HAP-1 (cell line): ENCODE results near the gene PDZD2.
"Not testable (repeated sequence)": the region's sequence is repeated elsewhere in the genome, so short reads cannot be mapped to it uniquely, and the experiment has no call there.

Experiments
- DNase-seq, 2 experiments: peaks; one replicate each; pipeline ENCODE4 v3.0.0-alpha.2; 2016 to 2020; ENCODE audit warnings: low spot score in 2 of 2
- H3K27me3 ChIP-seq: fragments of 250-450 bp; sonication (Bioruptor Pico); 2 replicates; pipeline ENCODE4 v1.5.1; 2020; ENCODE audit warnings: low read depth, mild to moderate bottlenecking, moderate library complexity
- H3K36me3 ChIP-seq: fragments of 250-450 bp; sonication (Bioruptor Pico); replicated peaks from 2 replicates; pipeline ENCODE4 v1.5.1; 2020; ENCODE audit warnings: mild to moderate bottlenecking
- H3K4me1 ChIP-seq: fragments of 250-450 bp; sonication (Bioruptor Pico); 2 replicates; pipeline ENCODE4 v1.5.1; 2020; ENCODE audit warnings: mild to moderate bottlenecking
- H3K4me3 ChIP-seq: fragments of 250-450 bp; sonication (Bioruptor Pico); 2 replicates; pipeline ENCODE4 v1.5.1; 2020; ENCODE audit warnings: mild to moderate bottlenecking, moderate library complexity
- H3K9me3 ChIP-seq: fragments of 250-450 bp; sonication (Bioruptor Pico); 2 replicates; pipeline ENCODE4 v1.5.1; 2020; ENCODE audit warnings: mild to moderate bottlenecking, moderate library complexity
- in situ Hi-C: fragments of 300-500 bp; cut with MboI; formaldehyde crosslinking; loops from 3 replicates; pipeline ENCODE4 v1.14.3; 2020; ENCODE audit warnings: low sequenced_read_pairs, inconsistent platforms, mixed read lengths

The PDZD2 gene

DNA sequence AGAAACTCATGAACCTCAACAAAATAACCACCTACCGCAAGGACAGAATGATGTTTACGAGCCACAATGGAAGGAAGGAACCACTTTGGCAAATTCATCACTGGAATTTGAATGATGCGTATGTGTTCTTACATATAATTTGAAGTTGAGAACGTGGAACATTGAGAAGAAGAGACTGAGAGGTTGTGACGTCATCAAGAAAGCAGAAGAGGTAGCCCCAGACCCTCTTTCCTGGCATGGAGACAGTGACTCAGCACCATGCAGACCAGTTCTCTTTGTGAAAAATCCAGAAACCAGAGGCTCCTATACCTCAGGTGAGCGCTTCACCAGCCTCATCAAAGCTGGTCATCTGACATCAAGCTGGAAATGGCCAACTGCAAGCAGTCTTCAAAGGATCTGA, 124.5 kb downstream of the PDZD2 start:
- H3K27me3 ChIP-seq: no peaks in the 10 kb centered on the region
- H3K4me3 ChIP-seq: no peak overlapping the region
- DNase-seq: no peak
- H3K36me3 ChIP-seq: no peaks in the 10 kb centered on the region
- H3K9me3 ChIP-seq: no peaks in the 10 kb centered on the region
- in situ Hi-C loops: no loop called here
- H3K4me1 ChIP-seq: no peaks in the 10 kb centered on the region

DNA sequence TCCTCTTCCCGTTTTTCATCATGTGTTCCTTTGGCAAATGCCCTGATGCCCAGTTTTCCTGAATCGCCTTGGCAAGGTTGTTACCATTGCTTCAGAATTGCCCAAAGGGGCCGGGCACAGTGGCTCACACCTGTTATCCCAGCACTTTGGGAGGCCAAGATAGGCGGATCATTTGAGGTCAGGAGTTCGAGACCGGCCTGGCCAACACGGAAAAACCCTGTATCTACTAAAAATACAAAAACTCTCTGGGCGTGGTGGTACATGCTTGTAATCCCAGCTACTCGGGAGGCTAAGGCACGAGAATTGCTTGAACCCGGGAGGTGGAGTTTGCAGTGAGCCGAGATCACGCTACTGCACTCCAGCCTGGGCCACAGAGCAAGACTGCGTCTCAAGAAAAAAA, 125.8 kb downstream of the PDZD2 start:
- H3K4me3 ChIP-seq, in situ Hi-C loops, H3K36me3 ChIP-seq, H3K27me3 ChIP-seq, DNase-seq, H3K9me3 ChIP-seq, H3K4me1 ChIP-seq: not testable (repeated sequence)

DNA sequence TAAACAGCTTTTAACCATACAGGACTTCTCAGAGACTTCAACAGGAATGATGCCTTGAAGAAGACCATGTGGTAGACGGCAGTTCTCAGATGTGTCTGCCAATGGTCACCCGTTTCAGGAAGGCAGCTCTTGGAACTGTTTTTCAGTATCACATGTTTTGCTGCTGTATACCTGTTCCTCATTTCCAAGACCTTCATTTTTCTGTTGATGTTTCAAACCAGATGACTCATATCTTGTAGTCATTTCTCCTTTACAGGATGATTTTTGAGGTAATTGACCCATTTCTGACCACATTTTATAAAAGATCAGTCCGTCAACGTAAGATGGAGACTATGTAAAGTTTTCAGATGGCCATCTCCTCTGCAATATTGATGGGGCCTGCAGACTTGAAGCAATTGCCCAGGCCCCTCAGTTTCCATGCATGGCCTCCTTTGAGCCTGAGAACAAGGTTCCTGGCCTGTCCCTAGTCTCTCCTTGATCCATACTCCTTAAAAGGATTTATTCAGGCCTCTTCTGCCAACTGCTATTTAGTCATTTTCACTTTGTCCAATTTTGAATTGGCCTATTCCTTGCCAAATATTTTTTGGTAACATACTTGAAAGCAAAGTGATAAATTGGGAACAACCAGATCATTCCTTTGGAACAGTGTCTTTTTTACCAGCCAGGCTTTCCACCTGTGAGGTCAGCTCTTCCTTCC, 128.6 kb downstream of the PDZD2 start:
- Histone ChIP-seq H3K4me1 (no peaks in the 10 kb centered on the region), H3K4me3 (no peak overlapping the region), H3K27me3 (0 out of 2 replicates have a peak, but pooled peaks cover 3% of the 10 kb centered on the region), H3K9me3 (no peaks in the 10 kb centered on the region), H3K36me3 (no peaks in the 10 kb centered on the region)
- in situ Hi-C loops: no loop called here
- no peak for DNase-seq

DNA sequence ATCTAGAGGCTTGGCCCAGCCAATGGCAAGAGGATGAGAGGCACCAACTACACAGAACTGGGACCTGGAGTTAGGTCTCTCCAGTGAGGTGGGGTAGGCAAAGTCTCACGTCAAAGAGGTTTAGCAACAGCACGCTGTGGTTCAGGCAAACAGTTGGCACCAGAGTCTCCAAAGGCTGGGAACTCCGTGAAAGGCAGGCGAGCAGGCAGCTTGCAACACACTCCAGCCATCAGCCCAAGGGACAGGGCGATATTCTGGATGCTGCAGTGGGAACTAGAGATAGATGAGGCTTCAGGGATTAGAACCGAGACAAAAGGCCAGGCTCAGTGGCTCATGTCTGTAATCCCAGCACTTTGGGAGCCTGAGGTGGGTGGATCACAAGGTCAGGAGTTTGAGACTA, 129.1 kb downstream of the PDZD2 start:
- in situ Hi-C loops: no loop called here
- DNase-seq: no peak
- H3K4me1 ChIP-seq: no peaks in the 10 kb centered on the region
- 0 out of 2 replicates have a peak, but pooled peaks cover 3% of the 10 kb centered on the region for H3K27me3 ChIP-seq
- no peaks in the 10 kb centered on the region for H3K36me3 ChIP-seq
- H3K4me3 ChIP-seq: no peak overlapping the region
- H3K9me3 ChIP-seq: no peaks in the 10 kb centered on the region

DNA sequence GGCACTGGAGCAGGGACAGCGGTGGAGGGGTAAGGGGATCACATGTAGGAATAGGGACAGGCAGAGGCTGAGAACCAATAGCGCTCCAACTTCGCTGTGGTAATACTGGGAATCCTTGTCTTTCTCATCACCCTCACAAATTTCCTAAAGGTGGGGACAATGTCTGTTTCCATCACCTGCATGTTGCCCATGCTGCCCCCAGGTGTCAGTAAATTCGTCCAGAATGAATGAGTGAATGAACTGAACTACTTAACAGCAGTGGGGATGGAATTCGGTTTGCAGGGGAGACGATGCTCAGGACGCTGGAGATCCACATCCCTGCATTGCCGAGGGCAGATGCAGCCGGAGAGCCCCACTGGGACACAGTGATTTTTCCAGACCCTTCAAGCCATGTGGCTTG, 129.9 kb downstream of the PDZD2 start:
- H3K27me3 ChIP-seq: 0 out of 2 replicates have a peak, but pooled peaks cover 3% of the 10 kb centered on the region
- DNase-seq: no peak

DNA sequence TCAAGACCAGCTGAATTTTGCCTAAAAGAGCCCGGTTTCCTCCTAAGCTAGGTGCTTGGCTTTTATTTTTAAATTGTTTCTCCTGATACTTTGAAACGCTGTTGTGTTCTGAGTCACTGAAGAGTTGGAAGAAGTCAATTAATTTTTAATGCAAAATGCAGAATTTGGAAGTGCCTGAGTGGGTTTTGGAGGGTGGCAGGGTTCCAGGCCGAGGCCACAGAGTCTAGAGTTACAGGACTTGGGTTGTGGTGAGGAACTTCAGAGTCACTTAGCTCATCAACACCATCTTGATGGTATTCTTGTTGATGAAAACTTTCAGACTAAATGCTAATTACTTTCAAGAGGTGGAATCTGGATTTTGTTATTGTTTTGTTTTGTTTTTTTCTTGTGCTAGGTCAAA, 130.6 kb downstream of the PDZD2 start:
- Histone ChIP-seq H3K4me1 (no peaks in the 10 kb centered on the region), H3K4me3 (no peak overlapping the region), H3K36me3 (no peaks in the 10 kb centered on the region), H3K9me3 (no peaks in the 10 kb centered on the region), H3K27me3 (0 out of 2 replicates have a peak, but pooled peaks cover 3% of the 10 kb centered on the region)
- in situ Hi-C loops: no loop called here
- DNase-seq: no peak

More for the DNA sequence above, 129.9 kb downstream of the PDZD2 start:
- no peaks in the 10 kb centered on the region for H3K36me3 ChIP-seq
- in situ Hi-C loops: no loop called here
- H3K9me3 ChIP-seq: no peaks in the 10 kb centered on the region
- H3K4me3 ChIP-seq: no peak overlapping the region
- no peaks in the 10 kb centered on the region for H3K4me1 ChIP-seq

DNA sequence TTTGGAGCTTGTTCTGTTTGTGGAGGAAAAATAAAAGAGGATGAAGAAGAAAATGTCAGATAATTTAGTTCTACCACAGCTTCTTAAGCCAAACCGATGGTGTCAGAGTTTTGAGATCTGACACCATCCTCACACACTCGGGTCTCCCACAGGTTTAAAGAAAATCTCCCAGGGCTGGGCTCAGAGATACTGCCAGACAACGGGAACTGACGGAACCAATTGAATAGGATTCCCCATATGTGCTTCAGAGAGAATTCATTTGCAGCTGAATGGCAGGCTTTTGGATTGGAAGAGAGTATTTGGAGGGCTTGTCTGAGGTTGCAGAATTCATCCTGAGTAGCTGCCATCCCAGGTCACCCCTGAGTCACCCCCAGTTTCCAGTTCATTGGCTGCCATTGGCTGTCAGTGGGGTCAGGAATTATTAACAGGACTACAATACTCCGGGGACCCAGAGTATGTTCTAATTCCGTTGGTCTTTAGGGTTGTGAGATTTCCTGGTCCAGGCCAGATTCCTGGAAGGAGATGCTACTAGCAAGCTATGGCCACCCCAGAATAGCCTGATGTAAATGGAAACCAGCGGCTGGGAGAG, 131.3 kb downstream of the PDZD2 start:
- no peaks in the 10 kb centered on the region for H3K4me1 ChIP-seq
- H3K4me3 ChIP-seq: no peak overlapping the region
- DNase-seq: no peak
- in situ Hi-C loops: no loop called here
- no peaks in the 10 kb centered on the region for H3K9me3 ChIP-seq
- H3K36me3 ChIP-seq: no peaks in the 10 kb centered on the region
- 0 out of 2 replicates have a peak, but pooled peaks cover 3% of the 10 kb centered on the region for H3K27me3 ChIP-seq

DNA sequence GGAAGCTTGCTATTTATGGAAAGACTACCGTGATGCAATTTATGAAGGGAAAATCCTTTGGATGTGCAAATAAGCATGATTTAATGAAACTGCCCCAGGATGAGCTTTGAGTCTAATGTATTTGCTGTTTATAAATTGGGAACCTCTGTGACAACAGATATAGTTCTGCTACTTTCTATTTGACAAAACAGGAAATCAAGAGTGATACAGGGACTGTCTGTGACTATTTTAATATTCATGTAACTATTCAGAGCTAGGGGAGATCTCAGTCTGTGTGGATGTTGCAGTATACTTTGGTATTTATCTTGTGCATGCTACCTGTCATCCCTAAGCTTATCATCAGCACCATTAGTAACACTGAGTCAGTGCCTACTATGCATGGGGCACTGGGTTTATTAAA, 132.1 kb downstream of the PDZD2 start:
- Histone ChIP-seq H3K9me3 (no peaks in the 10 kb centered on the region), H3K4me1 (no peaks in the 10 kb centered on the region), H3K36me3 (no peaks in the 10 kb centered on the region), H3K4me3 (no peak overlapping the region), H3K27me3 (0 out of 2 replicates have a peak, but pooled peaks cover 3% of the 10 kb centered on the region)
- no peak for DNase-seq
- in situ Hi-C loops: no loop called here

DNA sequence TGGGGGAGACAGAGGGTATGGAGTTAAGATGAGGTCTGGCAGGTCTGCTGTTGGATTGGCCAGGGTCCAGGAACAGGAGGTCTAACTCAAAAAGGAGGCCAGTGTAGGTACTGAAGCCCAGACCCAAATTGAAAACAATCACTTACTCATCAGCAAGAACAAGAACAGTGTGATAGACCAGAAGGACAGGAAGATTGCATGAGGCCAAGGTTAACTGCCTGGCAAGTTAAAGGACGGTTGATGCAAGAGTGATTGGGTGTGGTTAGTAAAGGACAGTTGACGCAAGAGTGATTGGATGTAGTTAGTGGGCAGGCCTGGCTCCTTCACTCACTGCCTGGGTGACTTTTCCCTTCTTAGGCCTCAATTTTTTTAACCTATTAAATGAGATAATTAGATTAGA, 132.6 kb downstream of the PDZD2 start:
- Histone ChIP-seq H3K36me3 (no peaks in the 10 kb centered on the region), H3K27me3 (0 out of 2 replicates have a peak, but pooled peaks cover 3% of the 10 kb centered on the region), H3K9me3 (no peaks in the 10 kb centered on the region), H3K4me1 (no peaks in the 10 kb centered on the region), H3K4me3 (no peak overlapping the region)
- no peak for DNase-seq
- in situ Hi-C loops: no loop called here

DNA sequence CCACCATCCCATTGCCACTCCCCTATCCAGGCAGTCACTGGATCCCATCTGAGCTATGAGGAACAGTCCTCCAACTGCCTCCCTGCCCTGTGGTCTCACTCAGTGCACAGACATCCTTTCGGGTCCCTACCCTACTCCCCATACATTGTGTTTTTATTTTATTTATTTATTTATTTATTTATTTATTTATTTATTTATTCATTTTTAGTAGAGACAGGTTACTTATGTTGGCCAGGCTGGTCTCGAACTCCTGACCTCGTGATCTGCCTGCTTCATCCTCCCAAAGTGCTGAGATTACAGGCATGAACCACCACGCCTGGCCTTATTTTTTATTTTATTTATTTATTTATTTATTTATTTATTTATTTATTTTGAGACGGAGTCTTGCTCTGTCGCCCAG, 137.4 kb downstream of the PDZD2 start:
- H3K9me3 ChIP-seq, H3K27me3 ChIP-seq, in situ Hi-C loops, H3K4me1 ChIP-seq, H3K36me3 ChIP-seq, H3K4me3 ChIP-seq, DNase-seq: not testable (repeated sequence)

DNA sequence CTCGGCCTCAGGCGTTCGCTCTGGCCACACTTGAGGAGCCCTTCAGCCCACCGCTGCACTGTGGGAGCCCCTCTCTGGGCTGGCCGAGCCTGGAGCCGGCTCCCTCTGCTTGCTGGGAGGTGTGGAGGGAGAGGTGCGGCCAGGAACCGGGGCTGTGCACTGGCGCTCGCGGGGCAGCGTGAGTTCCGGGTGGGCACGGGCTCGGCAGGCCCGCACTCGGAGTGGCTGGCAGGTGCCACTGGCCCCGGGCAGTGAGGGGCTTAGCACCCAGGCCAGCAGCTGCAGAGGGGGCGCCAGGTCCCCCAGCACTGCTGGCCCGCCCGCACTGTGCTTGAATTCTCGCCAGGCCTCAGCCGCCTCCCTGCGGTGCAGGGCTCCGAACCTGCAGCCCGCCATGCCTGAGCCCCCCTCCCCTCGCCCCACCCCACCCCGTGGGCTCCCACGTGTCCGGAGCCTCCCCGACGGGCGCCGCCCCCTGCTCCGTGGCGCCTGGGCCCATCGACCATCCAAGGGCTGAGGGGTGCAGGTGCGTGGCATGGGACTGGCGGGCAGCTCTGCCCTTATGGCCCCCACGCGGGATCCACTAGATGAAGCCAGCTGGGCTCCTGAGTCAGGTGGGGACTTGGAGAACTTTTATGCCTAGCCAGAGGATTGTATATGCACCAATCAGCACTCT, 138.2 kb downstream of the PDZD2 start:
- in situ Hi-C loops: no loop called here
- no peak overlapping the region for H3K4me3 ChIP-seq

DNA sequence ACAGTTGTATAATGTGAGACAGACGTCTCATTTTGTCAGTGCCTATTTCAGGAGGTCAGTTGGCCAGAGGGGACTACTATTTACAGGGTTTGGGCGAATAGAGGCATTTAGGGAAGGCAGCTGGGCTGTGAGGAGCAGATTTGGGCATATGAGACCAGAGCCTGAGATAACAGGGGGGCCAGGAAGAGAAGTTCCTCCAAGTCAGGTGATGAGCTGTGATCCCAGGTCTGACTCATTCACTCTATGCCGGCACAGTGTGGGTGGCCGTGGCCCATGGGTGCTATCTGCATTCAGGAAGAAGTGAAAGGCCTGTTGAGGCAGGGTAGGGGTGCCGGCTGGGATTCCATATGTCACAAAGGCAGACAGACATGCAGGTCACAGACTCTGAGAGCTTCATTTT, 142.8 kb downstream of the PDZD2 start:
- in situ Hi-C loops: no loop called here
- Histone ChIP-seq H3K4me1 (no peaks in the 10 kb centered on the region), H3K9me3 (no peaks in the 10 kb centered on the region), H3K36me3 (no peaks in the 10 kb centered on the region), H3K27me3 (no peaks in the 10 kb centered on the region), H3K4me3 (no peak overlapping the region)
- DNase-seq: no peak

More for the DNA sequence above, 138.2 kb downstream of the PDZD2 start:
- no peaks in the 10 kb centered on the region for H3K9me3 ChIP-seq
- H3K4me1 ChIP-seq: no peaks in the 10 kb centered on the region
- no peak for DNase-seq
- no peaks in the 10 kb centered on the region for H3K27me3 ChIP-seq
- H3K36me3 ChIP-seq: no peaks in the 10 kb centered on the region

DNA sequence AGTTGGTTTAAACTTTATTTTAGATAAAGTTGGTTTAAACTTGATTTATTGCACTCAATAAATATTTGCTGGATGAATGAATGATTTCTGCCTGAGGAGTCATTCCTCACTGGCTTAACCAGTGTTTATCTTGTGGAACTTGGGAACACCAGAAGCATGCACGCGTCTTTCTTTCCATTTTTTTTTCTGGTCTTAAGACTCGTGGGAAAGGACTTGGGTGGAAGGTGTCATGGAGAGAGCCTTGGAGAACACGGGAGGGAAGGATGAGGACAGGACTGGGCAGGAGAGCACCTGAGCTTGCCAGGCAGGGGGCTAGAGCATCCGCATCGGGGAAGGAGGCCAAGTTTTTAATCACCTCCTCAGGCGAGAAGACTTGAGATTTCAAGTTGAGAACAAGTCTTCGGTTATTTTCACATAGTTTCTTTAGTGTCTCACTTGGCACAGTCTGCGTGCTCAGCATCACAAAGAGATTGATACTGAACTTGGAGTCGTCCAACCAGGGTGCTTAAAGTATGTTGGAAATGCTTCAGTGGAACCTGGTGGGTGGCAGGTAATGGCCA, 144.2 kb downstream of the PDZD2 start:
- Histone ChIP-seq H3K36me3 (no peaks in the 10 kb centered on the region), H3K4me1 (no peaks in the 10 kb centered on the region), H3K9me3 (no peaks in the 10 kb centered on the region), H3K27me3 (no peaks in the 10 kb centered on the region), H3K4me3 (no peak overlapping the region)
- in situ Hi-C loops: no loop called here
- DNase-seq: no peak

DNA sequence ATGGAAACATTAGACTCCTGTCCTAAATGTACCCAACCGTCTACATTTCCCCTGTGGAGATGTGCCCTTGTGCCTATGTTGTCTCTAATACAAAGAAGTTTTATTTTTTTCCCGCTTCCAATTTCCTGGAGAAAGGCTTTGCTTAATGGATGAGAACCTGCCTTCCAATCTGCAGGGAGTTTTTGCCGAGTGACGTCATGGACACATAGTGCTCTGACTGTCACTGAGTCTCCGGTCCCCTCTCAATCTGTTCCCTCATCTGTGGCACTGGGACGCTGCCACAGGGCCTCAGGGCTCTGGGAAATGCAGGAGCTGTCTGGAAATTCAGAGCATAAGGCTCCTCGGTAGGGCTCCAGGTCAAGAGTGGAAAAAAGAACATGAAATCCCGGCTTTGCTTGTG, 144.8 kb downstream of the PDZD2 start:
- Histone ChIP-seq H3K4me1 (no peaks in the 10 kb centered on the region), H3K4me3 (no peak overlapping the region), H3K9me3 (no peaks in the 10 kb centered on the region), H3K27me3 (no peaks in the 10 kb centered on the region), H3K36me3 (no peaks in the 10 kb centered on the region)
- no peak for DNase-seq
- in situ Hi-C loops: no loop called here
